ENCODE results near the gene HLCS.

HLCS gene

GRCh38 chr21:36785615-36786014 lies 180.9 kb downstream of the HLCS start:
- no peak overlapping the region; the same call in 1 of the 2 replicates for H3K27ac ChIP-seq (ENCODE audit: low read depth, low read length)
- H3K4me1 ChIP-seq (ENCODE audit: insufficient read depth, low read length), result 0 out of 2 replicates have a peak, but pooled peaks cover 8% of the 10 kb centered on the region
- 93% methylated on average over 2 of the region's 2 CpGs for WGBS
- H3K9ac ChIP-seq (ENCODE audit: low read depth, low read length), result no peak overlapping the region
- H3K4me3 ChIP-seq (ENCODE audit: low read length), result no peak overlapping the region
- H3K36me3 ChIP-seq (ENCODE audit: insufficient read depth, low read length), result no peaks in the 10 kb centered on the region
- H3K9me3 ChIP-seq (ENCODE audit: insufficient read depth, low read depth, low read length), result peaks cover 10% of the 10 kb centered on the region; the same call in 1 of the 2 replicates
- no peaks in the 10 kb centered on the region for H3K27me3 ChIP-seq (ENCODE audit: insufficient read depth, low read length)

DNA sequence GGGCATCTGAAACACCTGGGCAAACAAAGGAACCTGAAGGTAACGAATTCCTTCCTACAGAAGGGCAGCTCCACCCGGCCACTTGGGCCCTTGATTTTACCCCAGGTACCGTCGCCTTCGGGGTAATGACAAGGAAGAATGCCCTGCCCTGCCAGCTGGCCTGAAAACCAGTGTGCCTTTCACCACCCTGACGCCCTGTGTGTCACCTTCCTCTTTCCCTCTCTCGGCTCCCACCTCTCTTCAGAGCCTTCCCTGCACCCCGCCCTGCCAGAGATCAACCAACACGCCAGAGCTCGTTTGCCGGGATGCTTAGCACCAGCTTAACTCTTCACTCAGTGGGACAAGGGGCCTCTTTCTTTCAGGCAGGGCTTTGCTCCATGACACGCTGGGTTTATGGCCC lies 181.5 kb downstream of the HLCS start:
- Histone ChIP-seq H3K9ac (ENCODE audit: low read depth, low read length) (no peak overlapping the region), H3K4me3 (ENCODE audit: low read length) (no peak overlapping the region), H3K27ac (ENCODE audit: low read depth, low read length) (no peak overlapping the region; the same call in 1 of the 2 replicates), H3K27me3 (ENCODE audit: insufficient read depth, low read length) (no peaks in the 10 kb centered on the region), H3K4me1 (ENCODE audit: insufficient read depth, low read length) (0 out of 2 replicates have a peak, but pooled peaks cover 8% of the 10 kb centered on the region), H3K9me3 (ENCODE audit: insufficient read depth, low read depth, low read length) (peaks cover 12% of the 10 kb centered on the region; the same call in 1 of the 2 replicates), H3K36me3 (ENCODE audit: insufficient read depth, low read length) (no peaks in the 10 kb centered on the region)
- WGBS, result 84% methylated on average over 12 of the region's 12 CpGs

DNA sequence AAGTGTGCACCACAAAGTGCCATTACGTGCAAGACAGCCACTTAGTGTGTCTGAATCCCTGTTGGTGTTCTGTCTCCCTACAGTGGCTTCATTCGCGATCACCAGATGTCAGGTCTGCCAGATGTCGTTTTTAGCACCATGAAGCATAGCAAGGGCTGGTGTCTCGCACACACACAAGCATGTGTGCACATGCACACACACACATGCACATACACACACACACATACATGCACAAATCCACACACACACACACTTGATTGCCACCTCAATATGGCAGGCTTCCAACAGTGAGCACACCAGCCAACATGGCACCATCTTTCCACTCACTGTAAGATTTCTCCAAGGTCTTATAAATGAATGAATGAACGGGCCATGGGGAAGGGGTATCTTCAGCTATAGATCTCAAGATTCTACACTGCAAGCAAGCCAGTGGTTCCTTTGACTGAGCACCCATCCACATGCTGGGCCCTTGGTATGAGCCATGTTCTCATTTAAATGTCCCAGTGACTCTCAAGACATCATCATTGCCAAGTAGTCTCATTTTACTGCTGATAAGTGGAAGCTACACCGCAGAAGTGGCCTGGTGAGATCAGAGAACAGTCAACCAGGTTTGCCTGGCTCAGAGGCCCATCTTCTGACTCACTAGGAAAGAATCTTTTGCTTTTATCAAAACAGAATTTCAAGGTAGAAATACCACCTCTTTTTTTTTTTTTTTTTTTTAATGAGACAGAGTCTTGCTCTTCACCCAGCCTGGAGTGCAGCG lies 182.7 kb downstream of the HLCS start:
- WGBS, result 93% methylated on average over 8 of the region's 8 CpGs
- no peak overlapping the region for H3K27ac ChIP-seq (ENCODE audit: low read depth, low read length)
- H3K4me3 ChIP-seq (ENCODE audit: low read length), result no peak overlapping the region
- H3K9ac ChIP-seq (ENCODE audit: low read depth, low read length), result no peak overlapping the region
- peaks cover 12% of the 10 kb centered on the region; the same call in 1 of the 2 replicates for H3K9me3 ChIP-seq (ENCODE audit: insufficient read depth, low read depth, low read length)
- H3K4me1 ChIP-seq (ENCODE audit: insufficient read depth, low read length), result 0 out of 2 replicates have a peak, but pooled peaks cover 8% of the 10 kb centered on the region
- H3K27me3 ChIP-seq (ENCODE audit: insufficient read depth, low read length), result no peaks in the 10 kb centered on the region
- H3K36me3 ChIP-seq (ENCODE audit: insufficient read depth, low read length), result no peaks in the 10 kb centered on the region

GRCh38 chr21:36780861-36781260 lies 185.6 kb downstream of the HLCS start:
- no peak overlapping the region for H3K9ac ChIP-seq (ENCODE audit: low read depth, low read length)
- H3K27me3 ChIP-seq (ENCODE audit: insufficient read depth, low read length), result no peaks in the 10 kb centered on the region
- no peaks in the 10 kb centered on the region for H3K36me3 ChIP-seq (ENCODE audit: insufficient read depth, low read length)
- H3K9me3 ChIP-seq (ENCODE audit: insufficient read depth, low read depth, low read length), result peaks cover 12% of the 10 kb centered on the region; the same call in 1 of the 2 replicates
- H3K4me3 ChIP-seq (ENCODE audit: low read length), result no peak overlapping the region
- H3K4me1 ChIP-seq (ENCODE audit: insufficient read depth, low read length), result 0 out of 2 replicates have a peak, but pooled peaks cover 8% of the 10 kb centered on the region
- 85% methylated on average over 6 of the region's 6 CpGs for WGBS
- no peak overlapping the region for H3K27ac ChIP-seq (ENCODE audit: low read depth, low read length)

- no peak overlapping the region for H3K4me3 ChIP-seq (ENCODE audit: low read length)
- no peaks in the 10 kb centered on the region for H3K4me1 ChIP-seq (ENCODE audit: insufficient read depth, low read length)
- H3K36me3 ChIP-seq (ENCODE audit: insufficient read depth, low read length), result no peaks in the 10 kb centered on the region
- 90% methylated on average over 10 of the region's 10 CpGs for WGBS
- H3K27me3 ChIP-seq (ENCODE audit: insufficient read depth, low read length), result no peaks in the 10 kb centered on the region
- H3K9me3 ChIP-seq (ENCODE audit: insufficient read depth, low read depth, low read length), result peaks cover 12% of the 10 kb centered on the region; the same call in 1 of the 2 replicates
- no peak overlapping the region for H3K9ac ChIP-seq (ENCODE audit: low read depth, low read length)
- no peak overlapping the region for H3K27ac ChIP-seq (ENCODE audit: low read depth, low read length)
Measured at GRCh38 chr21:36776981-36777617, 189.4 kb downstream of the HLCS start.

DNA sequence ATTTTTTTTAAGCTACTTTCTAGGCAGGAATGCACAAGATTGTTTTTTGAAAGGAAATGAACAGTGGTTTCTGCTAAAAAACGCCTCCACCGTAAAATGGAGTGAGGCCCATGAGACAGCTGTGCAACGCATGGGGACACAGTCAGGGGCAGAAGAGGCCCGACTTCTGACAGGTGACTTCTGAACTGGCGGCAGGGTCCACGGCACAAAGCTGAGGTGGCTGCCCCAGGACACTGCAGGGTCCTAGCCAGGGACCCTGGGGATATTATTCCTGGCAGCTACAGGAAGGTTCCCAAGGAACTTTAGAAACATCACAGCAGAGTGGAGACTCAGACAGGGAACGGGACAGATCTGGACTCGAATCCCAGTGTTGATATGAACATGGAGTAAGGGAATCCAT lies 192.5 kb downstream of the HLCS start:
- Histone ChIP-seq H3K27ac (ENCODE audit: low read depth, low read length) (no peak overlapping the region), H3K4me1 (ENCODE audit: insufficient read depth, low read length) (no peaks in the 10 kb centered on the region), H3K9me3 (ENCODE audit: insufficient read depth, low read depth, low read length) (no peaks in the 10 kb centered on the region), H3K9ac (ENCODE audit: low read depth, low read length) (no peak overlapping the region), H3K4me3 (ENCODE audit: low read length) (no peak overlapping the region), H3K36me3 (ENCODE audit: insufficient read depth, low read length) (no peaks in the 10 kb centered on the region), H3K27me3 (ENCODE audit: insufficient read depth, low read length) (no peaks in the 10 kb centered on the region)
- WGBS, result 87% methylated on average over 8 of the region's 8 CpGs

DNA sequence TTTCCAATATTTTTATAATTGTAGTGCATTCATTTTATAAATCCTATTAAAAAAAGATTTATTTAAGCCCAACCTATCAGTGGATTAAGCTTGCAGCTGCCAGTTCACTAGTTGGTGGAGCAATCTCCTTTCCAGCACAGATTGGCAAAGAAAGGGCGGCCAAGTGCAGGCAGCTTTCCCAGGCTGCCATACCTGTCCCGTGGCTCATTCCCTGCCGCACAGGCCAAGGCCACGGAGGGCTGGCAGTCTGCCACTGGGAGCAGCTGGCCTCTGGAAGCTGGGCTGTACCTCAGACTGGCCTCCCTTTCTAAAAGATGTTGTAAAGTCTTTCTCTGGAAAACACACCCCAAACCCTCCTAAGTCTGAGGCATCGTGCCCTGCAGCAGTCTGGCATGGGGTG lies 193.4 kb downstream of the HLCS start:
- no peaks in the 10 kb centered on the region for H3K27me3 ChIP-seq (ENCODE audit: insufficient read depth, low read length)
- H3K9me3 ChIP-seq (ENCODE audit: insufficient read depth, low read depth, low read length), result no peaks in the 10 kb centered on the region
- no peak overlapping the region for H3K27ac ChIP-seq (ENCODE audit: low read depth, low read length)
- H3K4me3 ChIP-seq (ENCODE audit: low read length), result no peak overlapping the region
- peaks cover 5% of the 10 kb centered on the region; the same call in 1 of the 2 replicates for H3K4me1 ChIP-seq (ENCODE audit: insufficient read depth, low read length)
- H3K36me3 ChIP-seq (ENCODE audit: insufficient read depth, low read length), result no peaks in the 10 kb centered on the region
- no peak overlapping the region for H3K9ac ChIP-seq (ENCODE audit: low read depth, low read length)
- WGBS, result 93% methylated on average over 5 of the region's 5 CpGs

DNA sequence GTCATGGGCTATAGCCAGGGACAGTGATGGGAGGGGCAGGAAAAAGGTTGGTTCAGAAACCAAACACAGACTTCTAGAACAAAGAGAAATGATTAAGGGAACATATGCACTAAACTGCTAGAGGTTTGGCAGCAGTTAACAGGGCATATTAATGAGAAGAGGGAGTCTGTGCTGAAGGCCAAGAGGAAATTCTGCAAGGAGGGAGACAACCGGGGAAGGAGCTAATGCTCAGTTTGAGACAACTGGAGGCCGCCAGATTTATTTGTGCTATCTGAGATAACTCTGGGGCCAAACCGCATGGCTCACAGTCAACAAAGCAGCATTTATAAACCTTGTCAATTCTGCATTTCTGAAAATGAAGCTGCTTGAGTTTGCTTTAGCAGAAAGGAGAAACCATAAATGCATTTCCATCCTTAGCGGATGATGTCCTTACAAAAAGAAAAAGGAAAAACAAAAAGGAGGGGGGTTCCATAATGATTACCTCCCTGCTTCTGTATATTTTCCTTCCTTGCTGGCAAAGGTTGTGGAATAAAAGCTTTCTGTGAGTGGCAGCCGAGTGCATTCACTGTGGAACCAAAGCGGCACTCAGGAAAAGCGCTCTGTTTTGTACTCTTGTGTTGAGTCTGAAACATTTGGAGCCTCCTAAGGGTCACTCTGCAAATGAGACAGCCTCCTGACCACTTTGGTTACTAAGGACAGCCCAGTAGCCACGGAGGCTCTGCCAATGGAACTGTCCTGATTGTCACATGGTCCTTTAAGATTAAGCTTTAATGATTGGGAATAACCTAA lies 197.2 kb downstream of the HLCS start:
- H3K9ac ChIP-seq (ENCODE audit: low read depth, low read length), result no peak overlapping the region
- no peaks in the 10 kb centered on the region for H3K36me3 ChIP-seq (ENCODE audit: insufficient read depth, low read length)
- no peak overlapping the region for H3K4me3 ChIP-seq (ENCODE audit: low read length)
- no peaks in the 10 kb centered on the region for H3K9me3 ChIP-seq (ENCODE audit: insufficient read depth, low read depth, low read length)
- 89% methylated on average over 8 of the region's 8 CpGs for WGBS
- no peaks in the 10 kb centered on the region for H3K27me3 ChIP-seq (ENCODE audit: insufficient read depth, low read length)
- peaks cover 6% of the 10 kb centered on the region; the same call in 1 of the 2 replicates for H3K4me1 ChIP-seq (ENCODE audit: insufficient read depth, low read length)
- no peak overlapping the region for H3K27ac ChIP-seq (ENCODE audit: low read depth, low read length)

- H3K4me3 ChIP-seq (ENCODE audit: low read length), result no peak overlapping the region
- peaks cover 6% of the 10 kb centered on the region; the same call in 1 of the 2 replicates for H3K4me1 ChIP-seq (ENCODE audit: insufficient read depth, low read length)
- WGBS, result 90% methylated on average over 13 of the region's 13 CpGs
- no peak overlapping the region for H3K9ac ChIP-seq (ENCODE audit: low read depth, low read length)
- no peaks in the 10 kb centered on the region for H3K9me3 ChIP-seq (ENCODE audit: insufficient read depth, low read depth, low read length)
- H3K36me3 ChIP-seq (ENCODE audit: insufficient read depth, low read length), result no peaks in the 10 kb centered on the region
- H3K27ac ChIP-seq (ENCODE audit: low read depth, low read length), result no peak overlapping the region
- no peaks in the 10 kb centered on the region for H3K27me3 ChIP-seq (ENCODE audit: insufficient read depth, low read length)
Measured at GRCh38 chr21:36768496-36768895, 198.0 kb downstream of the HLCS start.

- H3K4me1 ChIP-seq (ENCODE audit: insufficient read depth, low read length), result peaks cover 6% of the 10 kb centered on the region; the same call in 1 of the 2 replicates
- no peaks in the 10 kb centered on the region for H3K36me3 ChIP-seq (ENCODE audit: insufficient read depth, low read length)
- WGBS, result 97% methylated on average over 11 of the region's 11 CpGs
- H3K9me3 ChIP-seq (ENCODE audit: insufficient read depth, low read depth, low read length), result no peaks in the 10 kb centered on the region
- H3K27ac ChIP-seq (ENCODE audit: low read depth, low read length), result no peak overlapping the region
- no peak overlapping the region for H3K9ac ChIP-seq (ENCODE audit: low read depth, low read length)
- no peaks in the 10 kb centered on the region for H3K27me3 ChIP-seq (ENCODE audit: insufficient read depth, low read length)
- H3K4me3 ChIP-seq (ENCODE audit: low read length), result no peak overlapping the region
Measured at GRCh38 chr21:36767096-36767495, 199.4 kb downstream of the HLCS start.

DNA sequence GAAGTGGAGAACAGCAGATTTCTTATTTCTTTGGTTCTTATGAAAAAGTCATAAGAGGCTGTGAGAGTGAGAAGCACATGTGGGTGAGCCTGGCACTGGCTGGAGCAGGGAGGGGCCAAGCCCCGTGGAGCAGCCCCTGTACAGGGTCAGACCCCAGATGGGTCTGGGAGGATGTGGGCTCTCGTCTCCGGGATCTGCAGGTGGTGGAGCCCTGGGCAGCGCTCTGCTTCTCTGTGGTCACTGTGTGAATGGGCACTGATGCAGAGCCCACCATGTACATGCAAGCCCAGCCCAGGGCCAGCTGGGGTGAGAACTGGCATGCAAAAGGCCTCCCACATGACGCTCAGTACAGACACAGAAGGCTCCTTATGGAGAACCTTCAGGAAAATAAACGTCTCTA lies 200.0 kb downstream of the HLCS start:
- 96% methylated on average over 6 of the region's 6 CpGs for WGBS
- no peaks in the 10 kb centered on the region for H3K36me3 ChIP-seq (ENCODE audit: insufficient read depth, low read length)
- H3K4me3 ChIP-seq (ENCODE audit: low read length), result no peak overlapping the region
- no peaks in the 10 kb centered on the region for H3K27me3 ChIP-seq (ENCODE audit: insufficient read depth, low read length)
- H3K9ac ChIP-seq (ENCODE audit: low read depth, low read length), result no peak overlapping the region
- H3K9me3 ChIP-seq (ENCODE audit: insufficient read depth, low read depth, low read length), result no peaks in the 10 kb centered on the region
- H3K27ac ChIP-seq (ENCODE audit: low read depth, low read length), result no peak overlapping the region
- H3K4me1 ChIP-seq (ENCODE audit: insufficient read depth, low read length), result peaks cover 6% of the 10 kb centered on the region; the same call in 1 of the 2 replicates
